HG03175 (cell line): Measurements from ENCODE around the gene ZNF350.
"Not testable (repeated sequence)": the region's sequence is repeated elsewhere in the genome, so short reads cannot be mapped to it uniquely, and the experiment has no call there.

ENCODE experiments used
- ATAC-seq: cut with Tn5 transposase; IDR thresholded peaks from one replicate; pipeline ENCODE4 v1.9.1; 2021; ENCODE audit warnings: mild to moderate bottlenecking, moderate library complexity; ENCODE audit not compliant: unreplicated experiment

ZNF350 gene

GRCh38 chr19:51975787-51976186 lies 10.9 kb downstream of the ZNF350 start:
- ATAC-seq: not testable (repeated sequence)

- ATAC-seq: no peak
These were observed 15.0 kb downstream of the ZNF350 start for GRCh38 chr19:51971624-51972023.

GRCh38 chr19:51970718-51971117 lies 15.9 kb downstream of the ZNF350 start:
- ATAC-seq: no peak

- no peak for ATAC-seq
These were observed 21.1 kb downstream of the ZNF350 start for GRCh38 chr19:51965583-51965982.

GRCh38 chr19:51960621-51961233 lies 25.9 kb downstream of the ZNF350 start:
- not testable (repeated sequence) for ATAC-seq

- no peak for ATAC-seq
These were observed 26.8 kb downstream of the ZNF350 start for GRCh38 chr19:51959791-51960190.

- ATAC-seq: not testable (repeated sequence)
These were observed 28.8 kb downstream of the ZNF350 start for GRCh38 chr19:51957846-51958245.

GRCh38 chr19:51948975-51949374 lies 37.7 kb downstream of the ZNF350 start:
- no peak for ATAC-seq

- no peak for ATAC-seq
These were observed 40.0 kb downstream of the ZNF350 start for GRCh38 chr19:51946602-51947001.

- ATAC-seq: no peak
These were observed 41.7 kb downstream of the ZNF350 start for GRCh38 chr19:51944798-51945552.

- no peak for ATAC-seq
These were observed 47.7 kb downstream of the ZNF350 start for GRCh38 chr19:51938936-51939335.

GRCh38 chr19:51931921-51932320 lies 54.7 kb downstream of the ZNF350 start:
- no peak for ATAC-seq

GRCh38 chr19:51927859-51928258 lies 58.8 kb downstream of the ZNF350 start:
- no peak for ATAC-seq

GRCh38 chr19:51926784-51927741 lies 59.6 kb downstream of the ZNF350 start, which contains the start of gene ZNF613:
ZNF613 (plus strand) TSS chr19:51927472; CDS start chr19:51936221, 8,749 bp downstream.
- peak; percentile 83 for ATAC-seq

GRCh38 chr19:51926426-51926783 lies 60.2 kb downstream of the ZNF350 start:
- ATAC-seq: no peak

GRCh38 chr19:51921949-51922348 lies 64.7 kb downstream of the ZNF350 start:
- ATAC-seq: no peak

GRCh38 chr19:51919606-51920005 lies 67.0 kb downstream of the ZNF350 start:
- ATAC-seq: no peak

GRCh38 chr19:51916167-51916566 lies 70.5 kb downstream of the ZNF350 start:
- no peak for ATAC-seq

- no peak for ATAC-seq
These were observed 71.2 kb downstream of the ZNF350 start for GRCh38 chr19:51915324-51915867.
